PC-3 (cell line): Measurements from ENCODE around the gene ABL2.

Experiments used
- CTCF ChIP-seq: fragments of 300-600 bp; sonication (generic); conservative IDR thresholded peaks from 2 replicates; pipeline ENCODE4 v1.5.1; 2017; ENCODE audit warnings: antibody characterized with exemption, low read depth, mild to moderate bottlenecking, low read length
- EZH2 ChIP-seq: fragments of 300-600 bp; sonication (generic); IDR thresholded peaks from one replicate; pipeline ENCODE4 v1.6.1; 2017; ENCODE audit warnings: antibody characterized with exemption, mild to moderate bottlenecking, low read length; ENCODE audit not compliant: unreplicated experiment

DNA sequence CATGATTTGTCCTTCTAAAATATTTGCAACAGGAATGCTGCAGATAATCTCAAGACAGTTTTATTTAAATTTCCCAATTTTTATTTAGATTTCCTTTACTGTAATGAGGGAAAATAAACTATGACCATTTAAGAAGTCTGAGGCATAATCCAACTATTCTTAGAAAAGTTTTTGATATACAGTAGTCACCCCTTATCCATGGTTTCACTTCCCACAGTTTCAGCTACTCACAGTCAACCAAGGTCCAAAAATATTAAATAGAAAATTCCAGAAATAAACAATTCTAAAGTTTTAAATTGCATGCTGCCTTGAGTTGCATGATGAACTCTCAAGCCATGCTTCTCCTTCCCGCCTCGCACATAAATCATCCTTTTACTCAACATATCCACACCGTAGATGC lies 114.3 kb downstream of the ABL2 start:
- TF ChIP-seq CTCF (no peak), EZH2 (no peak)
